ENCODE results near the gene ARAP3.

- no peak for TF ChIP-seq CTCF (optimal IDR thresholded peaks at IDR 0.05 in 1 of 3, IDR thresholded peaks at IDR 0.05 in 1 of 3, conservative IDR thresholded peaks at IDR 0.05 in 1 of 3; ENCODE audit: extremely low read depth in 1 of 3, insufficient read depth in 2 of 3, low read length in 3 of 3)
- TF ChIP-seq EZH2 (IDR thresholded peaks at IDR 0.05; ENCODE audit: low read length) = no peak
Measured at GRCh38 chr5:141632650-141633049, 49.4 kb downstream of the ARAP3 start.

Data from keratinocyte (primary cell).